RCC 7860 (cell line): ENCODE measurements around the gene KCNG3.
"Not testable (repeated sequence)": the region's sequence is repeated elsewhere in the genome, so short reads cannot be mapped to it uniquely, and the experiment has no call there.

Experiments
- DNase-seq: peaks from one replicate; pipeline ENCODE4 v3.0.0-alpha.2; 2015; ENCODE audit warnings: low spot score
- FAIRE-seq: peaks from 2 replicates; lab custom pipeline; 2012; peaks lifted over from hg19 to GRCh38; lab: Jason Lieb, UNC

The KCNG3 gene

DNA sequence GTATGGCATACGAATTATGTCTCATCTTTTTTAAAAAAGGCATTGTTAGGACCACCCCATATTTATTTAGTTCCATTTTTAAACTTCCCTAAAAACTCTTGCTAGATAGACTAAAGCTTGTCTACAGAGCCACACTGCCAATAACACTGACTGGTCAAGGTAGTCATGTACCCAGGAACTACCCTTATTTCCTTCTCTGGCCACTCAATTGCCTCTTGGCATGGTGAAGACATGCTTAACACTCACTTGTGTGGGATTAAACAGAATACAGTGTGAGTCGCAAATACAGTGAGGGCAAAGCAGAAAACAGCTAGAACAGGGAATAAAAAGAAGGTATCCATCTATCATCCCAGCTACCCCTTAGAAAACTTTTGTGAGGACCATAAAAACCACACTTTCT is 57.4 kb downstream of the KCNG3 start:
- no peak for DNase-seq
- no peak for FAIRE-seq

DNA sequence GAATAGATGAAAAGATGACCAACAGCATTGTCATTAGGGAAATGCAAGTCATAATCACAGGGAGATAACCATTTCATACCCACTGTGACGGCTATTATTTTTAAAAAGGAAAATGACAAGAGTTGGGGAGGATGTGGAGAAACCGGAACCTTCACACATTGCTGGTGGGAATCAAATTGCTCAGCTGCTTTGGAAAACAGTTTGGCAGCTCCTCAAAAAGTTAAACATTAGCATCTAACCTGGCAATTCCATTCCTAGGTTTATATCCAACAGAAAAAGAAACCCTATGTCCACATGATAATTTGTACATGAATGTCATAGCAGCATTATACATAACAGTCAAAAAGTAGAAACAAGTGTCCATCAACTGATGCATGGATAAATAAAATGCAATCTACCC is 58.2 kb downstream of the KCNG3 start:
- FAIRE-seq: no peak

DNA sequence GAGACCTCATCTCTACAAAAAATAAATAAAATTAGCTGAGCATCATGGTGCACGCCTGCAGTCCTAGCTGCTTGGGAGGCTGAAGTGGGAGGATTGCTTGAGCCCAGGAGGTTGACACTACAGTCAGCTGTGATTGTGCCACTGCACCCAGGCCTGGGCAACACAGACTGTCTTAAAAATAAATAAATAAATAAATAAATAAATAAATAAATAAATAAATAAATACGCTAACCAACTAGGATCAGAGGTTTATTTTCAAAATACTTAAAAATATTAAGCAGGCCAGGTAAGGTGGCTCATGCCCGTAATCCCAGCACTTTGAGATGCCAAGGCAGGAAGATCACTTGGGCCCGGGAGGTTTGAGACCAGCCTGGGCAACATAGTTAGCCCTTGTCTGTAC is 63.6 kb downstream of the KCNG3 start:
- DNase-seq (no peak), FAIRE-seq (no peak)

More for the DNA sequence above, 58.2 kb downstream of the KCNG3 start:
- no peak for DNase-seq

DNA sequence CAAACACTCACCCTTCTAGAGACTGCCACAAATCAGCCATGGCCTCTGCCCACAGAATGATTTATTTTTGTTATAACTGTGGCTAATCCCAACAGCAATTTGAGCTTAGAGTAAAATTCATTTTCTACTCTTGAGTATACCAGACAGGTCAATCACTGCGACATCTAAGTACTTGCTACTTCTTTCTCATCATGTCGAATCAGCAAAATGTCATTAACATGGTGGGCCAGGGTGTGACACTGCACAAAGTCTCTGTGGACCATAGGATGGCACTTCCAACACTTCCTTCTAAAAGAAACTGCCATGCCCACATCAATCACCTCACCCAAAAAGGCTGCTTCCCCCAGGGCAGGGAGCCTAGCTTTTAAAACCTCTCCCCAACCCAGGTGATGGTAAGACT is 64.4 kb downstream of the KCNG3 start:
- DNase-seq (no peak), FAIRE-seq (no peak)

DNA sequence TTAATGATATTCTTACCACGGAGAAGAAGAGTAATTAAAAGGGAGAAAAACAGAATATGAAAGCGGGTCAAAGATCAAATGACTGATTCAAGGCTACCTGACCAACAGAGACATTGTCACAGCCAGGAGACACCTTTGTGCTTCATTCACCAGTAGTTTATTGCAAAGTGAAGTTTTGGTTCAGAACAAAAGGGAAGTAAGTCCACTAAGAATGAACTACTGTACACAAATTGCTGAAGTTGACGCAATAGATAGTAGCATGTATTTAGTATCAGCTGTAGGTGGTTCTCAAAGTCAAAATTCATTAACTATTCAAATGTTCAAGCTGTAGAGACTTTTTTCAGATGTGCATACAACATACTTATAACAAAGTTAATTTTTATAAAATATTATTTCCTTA is 68.1 kb downstream of the KCNG3 start:
- DNase-seq (no peak), FAIRE-seq (no peak)

DNA sequence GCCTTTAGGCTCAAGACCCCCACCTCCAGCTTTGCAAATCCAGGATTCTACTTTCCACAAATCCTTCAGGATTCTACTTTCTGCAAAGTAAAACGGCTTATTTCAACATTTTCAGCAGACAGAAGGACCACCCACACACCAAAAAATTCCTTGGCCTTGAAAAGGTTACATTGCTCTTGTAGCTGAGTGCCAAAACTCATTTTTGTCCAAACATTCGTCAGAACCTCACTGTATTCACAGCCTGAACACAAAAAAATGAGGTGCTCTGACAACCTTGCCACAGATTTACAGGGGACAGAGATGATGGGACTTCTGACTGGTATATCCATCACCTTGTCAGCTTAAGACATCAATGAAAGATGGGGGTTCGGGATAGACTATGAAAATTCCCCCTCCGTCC is 69.7 kb downstream of the KCNG3 start:
- FAIRE-seq (no peak), DNase-seq (no peak)

DNA sequence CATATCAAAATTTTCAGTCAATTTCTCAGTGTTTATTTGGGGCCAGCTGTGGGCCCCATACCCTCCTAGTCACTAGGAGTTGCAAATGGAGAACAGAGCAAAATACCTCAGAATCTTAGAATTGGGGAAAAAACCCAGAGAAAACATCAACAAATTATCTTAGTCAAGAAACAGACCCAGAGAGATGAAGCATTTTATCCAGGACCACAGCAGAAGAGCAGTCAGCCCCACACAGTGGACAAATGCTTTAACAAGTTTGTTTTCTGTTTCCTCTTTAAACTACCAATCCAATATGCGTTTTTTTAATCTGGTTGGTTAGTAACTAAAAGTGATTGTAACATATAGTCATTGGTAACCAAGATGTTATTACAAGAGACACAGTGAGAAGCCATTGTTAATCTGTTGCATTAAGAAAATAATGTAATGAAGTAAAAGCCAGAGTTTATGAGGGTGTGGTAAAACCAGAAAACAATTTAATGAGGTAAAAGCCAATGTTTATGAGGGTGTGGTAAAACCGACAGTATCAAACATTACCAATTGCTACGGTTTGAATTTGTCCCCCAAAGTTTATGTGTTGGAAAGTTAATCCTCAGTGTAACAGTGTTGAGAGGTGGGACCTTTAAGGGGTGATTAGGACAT is 72.1 kb downstream of the KCNG3 start:
- no peak for FAIRE-seq
- no peak for DNase-seq

DNA sequence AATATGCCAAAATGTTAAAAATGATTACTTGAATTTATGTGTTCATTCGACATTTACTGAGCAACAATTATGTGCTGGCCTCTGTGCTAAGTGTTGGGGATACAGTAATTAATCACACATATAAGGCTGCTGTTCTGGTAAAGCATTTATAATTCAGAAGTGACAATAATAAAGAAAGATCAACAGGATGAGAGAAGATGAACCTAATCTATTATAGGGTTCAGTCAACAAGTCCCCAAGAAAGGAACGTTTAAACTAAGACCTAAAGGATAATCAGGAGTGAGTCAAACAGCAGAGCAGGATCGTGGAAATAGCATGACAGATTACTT is 72.7 kb downstream of the KCNG3 start:
- no peak for FAIRE-seq
- no peak for DNase-seq

DNA sequence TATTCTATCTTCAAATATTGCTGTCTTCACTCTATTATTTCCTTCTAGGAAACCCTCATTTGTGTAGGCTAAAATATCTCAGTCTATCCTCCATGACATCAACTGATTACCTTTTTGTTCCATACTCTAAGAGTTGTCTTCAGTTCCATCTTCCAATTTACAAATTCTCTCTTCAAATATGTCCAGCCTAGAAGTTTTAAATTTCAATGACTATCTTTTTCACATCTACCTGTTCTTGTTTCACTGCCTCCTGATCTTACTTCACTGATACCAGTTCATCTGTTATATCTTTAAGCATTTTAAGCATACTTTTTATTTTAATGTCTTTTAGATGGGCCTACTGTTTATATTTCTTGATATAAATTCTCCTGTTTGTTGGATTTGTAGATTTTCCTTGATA is 79.1 kb downstream of the KCNG3 start:
- no peak for DNase-seq
- no peak for FAIRE-seq

DNA sequence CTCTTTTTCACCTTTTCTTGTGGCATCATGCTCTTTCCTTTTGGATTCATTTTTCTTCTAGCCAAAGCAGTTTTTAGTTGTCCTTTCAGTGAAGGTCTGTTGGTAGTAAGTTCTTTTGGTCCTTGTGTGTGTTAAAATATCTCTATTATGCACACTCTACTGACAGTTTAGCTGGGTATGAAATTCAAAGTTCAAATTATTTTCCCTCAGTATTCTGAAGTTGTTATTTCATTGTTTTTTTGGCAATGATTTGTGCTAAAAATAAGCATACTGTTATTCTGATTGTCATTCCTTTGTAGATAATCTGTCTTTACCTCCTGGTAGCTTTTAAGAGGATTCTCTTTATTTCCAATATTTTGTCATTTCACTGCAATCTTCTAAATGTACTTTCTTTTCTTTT is 79.6 kb downstream of the KCNG3 start:
- FAIRE-seq: no peak
- no peak for DNase-seq

DNA sequence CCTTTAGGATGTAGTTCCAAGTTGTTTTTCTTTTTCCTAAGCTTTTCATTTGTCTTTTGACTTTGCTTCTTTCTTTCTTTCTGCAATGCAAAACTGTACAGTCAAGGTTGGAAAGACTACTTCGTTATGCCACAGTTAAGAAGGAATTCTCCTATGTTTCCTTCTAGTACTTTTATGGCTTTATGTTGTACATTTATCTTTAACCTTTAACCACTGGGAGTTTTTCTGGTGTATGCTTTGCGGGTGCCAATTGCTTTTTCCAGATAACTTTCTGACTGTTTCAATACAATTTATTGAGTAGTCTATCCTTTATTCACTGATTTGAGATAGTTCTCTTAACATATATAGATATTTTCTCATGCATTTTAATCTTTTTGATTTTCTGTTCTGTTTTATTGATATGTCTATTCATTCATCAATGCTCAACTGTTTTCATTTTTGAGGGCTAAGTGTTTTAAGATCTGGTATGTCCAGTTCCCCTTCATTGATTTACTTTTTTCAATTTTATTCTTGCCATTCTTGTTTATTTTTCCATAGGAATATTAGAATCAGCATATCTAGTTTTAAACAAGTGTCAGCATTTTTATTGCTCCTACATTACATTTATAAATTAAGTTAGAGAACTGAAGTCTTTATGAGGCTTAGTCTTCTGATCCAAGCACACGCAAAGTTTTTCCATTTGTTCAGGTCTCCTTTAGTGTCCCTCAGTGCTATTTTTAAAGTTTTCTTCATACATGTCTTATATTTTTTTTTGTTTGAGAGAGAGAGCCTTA is 82.9 kb downstream of the KCNG3 start:
- DNase-seq (no peak), FAIRE-seq (no peak)

DNA sequence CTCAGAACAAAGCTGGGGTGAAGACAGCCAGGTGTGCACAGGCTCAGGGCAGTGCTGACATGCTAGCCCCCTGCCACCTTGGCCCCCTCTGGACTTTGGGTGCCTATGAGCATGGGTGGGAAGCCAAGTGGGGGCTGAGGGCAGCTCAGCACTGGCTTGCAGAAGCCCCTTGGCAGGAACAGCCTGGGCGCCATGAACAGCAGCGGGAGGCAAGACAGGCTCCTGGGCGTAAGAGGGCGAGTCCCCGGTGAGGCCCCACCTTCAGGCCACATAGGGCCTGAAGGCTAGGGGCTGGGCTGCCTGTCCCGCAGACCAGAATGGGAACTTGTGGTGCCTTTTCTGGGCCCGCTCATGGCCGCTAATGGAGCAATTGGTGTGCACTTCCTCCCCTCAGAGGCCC is 85.8 kb downstream of the KCNG3 start:
- DNase-seq (no peak), FAIRE-seq (no peak)

DNA sequence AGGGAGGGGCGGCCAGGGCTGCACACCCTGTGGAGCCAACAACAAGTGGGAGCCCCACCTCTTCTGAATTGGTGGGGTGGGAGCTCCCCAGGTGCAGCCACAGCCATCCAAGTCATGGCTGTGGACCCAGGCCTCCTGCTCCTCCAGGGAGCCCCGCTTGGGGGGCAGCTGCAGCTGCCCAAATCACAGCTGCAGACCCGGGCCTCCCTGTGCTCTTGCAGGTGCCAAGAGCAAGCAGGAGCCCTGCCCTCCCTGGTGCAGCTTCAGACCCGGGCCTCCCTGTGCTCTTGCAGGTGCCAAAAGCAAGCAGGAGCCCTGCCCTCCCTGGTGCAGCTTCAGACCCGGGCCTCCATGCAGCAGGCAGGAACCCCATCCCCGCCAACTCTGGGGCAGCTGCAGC is 86.3 kb downstream of the KCNG3 start:
- DNase-seq: no peak
- FAIRE-seq: no peak

DNA sequence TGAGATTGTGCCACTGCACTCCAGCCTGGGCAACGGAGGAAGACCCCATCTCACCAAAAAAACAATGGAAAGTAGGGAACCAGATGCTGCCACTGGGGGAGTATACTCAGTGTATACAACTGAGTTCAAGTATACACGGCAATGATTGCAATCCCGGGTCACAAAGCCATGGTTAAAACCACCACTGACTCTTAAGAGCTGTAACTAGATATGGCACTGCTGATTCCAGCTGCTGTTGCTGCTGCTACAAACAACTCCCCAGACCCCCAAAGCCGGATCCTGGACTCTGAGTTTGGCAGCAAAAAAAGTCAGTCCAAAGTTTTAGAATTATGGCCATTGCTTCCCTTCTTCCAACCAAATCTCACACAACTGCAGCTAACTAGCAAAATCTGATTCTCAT is 89.1 kb downstream of the KCNG3 start:
- DNase-seq: no peak
- FAIRE-seq: no peak

DNA sequence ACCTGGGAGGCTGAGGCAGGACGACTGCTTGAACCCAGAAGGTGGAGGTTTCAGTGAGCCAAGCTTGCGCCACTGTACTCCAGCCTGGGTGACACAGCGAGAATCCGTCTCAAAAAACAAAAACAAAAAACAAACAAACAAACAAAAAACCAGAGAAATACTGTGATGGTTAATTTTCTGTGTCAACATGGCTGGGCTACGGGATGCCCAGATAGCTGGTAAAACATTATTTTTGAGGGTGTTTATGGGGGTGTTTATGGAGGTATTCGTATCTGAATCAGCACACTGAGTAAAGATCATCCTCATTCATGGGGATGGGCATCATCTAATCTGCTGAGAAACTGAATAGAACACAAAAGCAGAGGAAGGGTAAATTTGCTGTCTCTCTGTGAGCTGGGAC is 92.0 kb downstream of the KCNG3 start:
- DNase-seq (no peak), FAIRE-seq (no peak)

DNA sequence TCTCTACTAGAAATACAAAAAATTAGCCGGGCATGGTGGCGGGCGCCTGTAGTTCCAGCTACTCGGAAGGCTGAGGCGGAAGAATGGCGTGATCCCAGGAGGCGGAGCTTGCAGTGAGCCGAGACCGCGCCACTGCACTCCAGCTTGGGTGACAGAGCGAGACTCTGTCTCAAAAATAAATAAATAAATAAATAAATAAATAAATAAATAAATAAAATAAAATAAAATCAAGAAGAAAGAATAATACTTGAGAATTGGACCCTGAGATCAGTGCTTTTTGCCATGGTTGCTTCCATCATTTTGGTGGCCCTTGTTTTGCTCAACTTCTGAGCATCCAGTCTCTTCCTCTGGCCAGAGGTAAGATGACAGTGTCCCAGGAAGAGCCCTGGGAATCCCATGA is 95.7 kb downstream of the KCNG3 start:
- not testable (repeated sequence) for FAIRE-seq, DNase-seq

DNA sequence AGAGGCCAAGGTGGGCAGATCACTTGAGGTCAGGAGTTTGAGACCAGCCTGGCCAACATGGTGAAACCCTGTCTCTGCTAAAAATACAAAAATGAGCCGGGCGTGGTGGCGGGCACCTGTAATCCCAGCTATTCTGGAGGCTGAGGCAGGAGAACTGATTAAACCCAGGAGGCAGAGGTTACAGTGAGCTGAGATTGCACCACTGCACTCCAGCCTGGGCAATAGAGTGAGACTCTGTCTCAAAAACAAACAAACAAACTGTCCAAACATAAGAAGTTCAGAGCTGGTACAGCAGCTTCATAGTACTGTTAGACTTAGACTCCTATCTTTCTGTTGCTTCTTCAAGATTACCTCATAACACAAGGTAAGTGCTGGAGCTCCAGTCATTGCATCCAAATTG is 100.5 kb downstream of the KCNG3 start:
- DNase-seq, FAIRE-seq: not testable (repeated sequence)

DNA sequence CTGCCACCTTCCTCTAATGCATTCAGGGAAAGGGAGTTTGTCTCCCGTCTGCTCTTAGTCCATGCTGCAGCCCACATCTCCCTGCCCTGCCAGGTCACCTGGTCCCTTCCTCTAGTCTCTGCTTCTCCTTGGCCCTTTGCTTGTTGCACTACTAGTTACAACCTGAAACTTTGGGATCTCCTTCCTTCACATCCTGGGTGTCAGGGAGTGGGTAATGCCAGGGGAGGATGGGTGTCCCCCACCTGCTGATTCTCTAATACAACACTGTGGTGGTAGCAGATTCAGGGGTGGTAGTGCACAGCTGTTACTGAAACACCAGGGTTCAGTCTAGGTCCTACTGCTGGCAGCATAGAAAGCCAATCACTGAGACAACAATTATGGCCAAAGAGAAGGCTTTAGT is 101.6 kb downstream of the KCNG3 start:
- FAIRE-seq (no peak), DNase-seq (no peak)
